IMR-90 (cell line): Measurements from ENCODE around the gene SMAD7. TPM values are rescaled to one million over a fixed set of nuclear protein-coding genes. Genes with fewer than 3 reads are reported as not detected.

Experiments
- ATAC-seq: fragments of 200-7000 bp; cut with Tn5 transposase; 2 replicates; pipeline ENCODE4 v1.9.1; 2020; ENCODE audit warnings: low read depth, mild to moderate bottlenecking, moderate library complexity
- BruUV-seq: library from RNA; stranded (reverse); fragments of 400-500 nt; replicated peaks from 2 replicates; lab custom pipeline; 2021; lab: Mats Ljungman, UMichigan
- CTCF ChIA-PET: fragments of 300-600 bp; formaldehyde crosslinking; extraction: SDS; loops from one replicate; lab custom pipeline; 2021; ENCODE audit warnings: antibody characterized with exemption; lab: Yijun Ruan, JAX
- POLR2A ChIA-PET: fragments of 300-600 bp; sonication (Branson Sonifier 250); formaldehyde crosslinking; loops from one replicate; lab custom pipeline; 2022; ENCODE audit warnings: antibody characterized with exemption; ENCODE audit not compliant: unreplicated experiment; lab: Charles Lee
- DNase-seq: peaks from one replicate; pipeline ENCODE4 v3.0.0; 2013
- H2AFZ ChIP-seq: replicated peaks from 2 replicates; pipeline ENCODE3; 2013; ENCODE audit warnings: low read length, mild to moderate bottlenecking; ENCODE audit not compliant: poor library complexity
- H2AK5ac ChIP-seq: 2 replicates; pipeline ENCODE4 v1.6.1; 2013; ENCODE audit warnings: low read depth, low read length, inconsistent platforms
- H2AK9ac ChIP-seq: replicated peaks from 2 replicates; pipeline ENCODE3; 2013; ENCODE audit warnings: mild to moderate bottlenecking, low read depth, low read length, moderate library complexity; ENCODE audit not compliant: poor library complexity
- H2BK120ac ChIP-seq: 2 replicates; pipeline ENCODE4 v1.6.1; 2013; ENCODE audit warnings: low read depth, low read length, inconsistent platforms
- H2BK15ac ChIP-seq: 3 replicates; pipeline ENCODE4 v1.6.1; 2013; ENCODE audit warnings: low read depth, low read length, inconsistent platforms
- H2BK20ac ChIP-seq: 2 replicates; pipeline ENCODE4 v1.6.1; 2013; ENCODE audit warnings: low read depth, mild to moderate bottlenecking, inconsistent platforms, low read length, moderate library complexity
- H2BK5ac ChIP-seq: 2 replicates; pipeline ENCODE4 v1.6.1; 2013; ENCODE audit warnings: mild to moderate bottlenecking, low read depth, low read length, inconsistent platforms; ENCODE audit not compliant: poor library complexity, severe bottlenecking
- H3K14ac ChIP-seq: replicated peaks from 2 replicates; pipeline ENCODE4 v1.6.1; 2013; ENCODE audit warnings: low read depth, low read length, inconsistent platforms
- H3K18ac ChIP-seq: 2 replicates; pipeline ENCODE4 v1.6.1; 2013; ENCODE audit warnings: low read depth, low read length, control low read depth
- H3K23ac ChIP-seq: 2 replicates; pipeline ENCODE4 v1.6.1; 2013; ENCODE audit warnings: low read depth, low read length, inconsistent platforms
- H3K27ac ChIP-seq: 2 replicates; pipeline ENCODE4 v1.5.1; 2013; ENCODE audit warnings: mild to moderate bottlenecking, control low read depth, low read length; ENCODE audit not compliant: insufficient read depth
- H3K27me3 ChIP-seq: 2 replicates; pipeline ENCODE4 v1.6.1; 2013; ENCODE audit warnings: low read length; ENCODE audit not compliant: control insufficient read depth, insufficient read depth
- H3K36me3 ChIP-seq: 2 replicates; pipeline ENCODE4 v1.6.1; 2013; ENCODE audit warnings: low read length, mixed read lengths; ENCODE audit not compliant: control insufficient read depth, insufficient read depth
- H3K4ac ChIP-seq: 2 replicates; pipeline ENCODE4 v1.6.1; 2013; ENCODE audit warnings: low read depth, low read length, inconsistent platforms
- H3K4me1 ChIP-seq: 2 replicates; pipeline ENCODE4 v1.6.1; 2013; ENCODE audit warnings: low read length, mixed read lengths; ENCODE audit not compliant: control insufficient read depth, insufficient read depth
- H3K4me2 ChIP-seq: 2 replicates; pipeline ENCODE4 v1.6.1; 2013; ENCODE audit warnings: low read depth, mild to moderate bottlenecking, control low read depth, low read length, moderate library complexity
- H3K4me3 ChIP-seq: 2 replicates; pipeline ENCODE4 v1.5.1; 2013; ENCODE audit warnings: low read depth, mild to moderate bottlenecking, control low read depth, low read length, moderate library complexity; ENCODE audit not compliant: insufficient read depth
- H3K56ac ChIP-seq: 2 replicates; pipeline ENCODE4 v1.6.1; 2013; ENCODE audit warnings: low read length, inconsistent platforms; ENCODE audit not compliant: insufficient read depth; ENCODE audit errors: extremely low read depth
- H3K79me1 ChIP-seq, 2 experiments: 2 replicates each; pipeline ENCODE4 v1.6.1; 2013; ENCODE audit warnings: low read length in 2 of 2, inconsistent platforms in 1 of 2, low read depth in 1 of 2
- H3K9ac ChIP-seq: 2 replicates; pipeline ENCODE4 v1.6.1; 2013; ENCODE audit warnings: low read depth, low read length, control low read depth
- H3K9me1 ChIP-seq: 2 replicates; pipeline ENCODE4 v1.6.1; 2013; ENCODE audit warnings: low read length, inconsistent platforms; ENCODE audit not compliant: insufficient read depth
- H3K9me3 ChIP-seq: 2 replicates; pipeline ENCODE4 v1.6.1; 2013; ENCODE audit warnings: low read length; ENCODE audit not compliant: control insufficient read depth, insufficient read depth
- H4K20me1 ChIP-seq: 2 replicates; pipeline ENCODE4 v1.6.1; 2013; ENCODE audit warnings: low read length, inconsistent platforms; ENCODE audit not compliant: insufficient read depth
- H4K5ac ChIP-seq: 2 replicates; pipeline ENCODE4 v1.6.1; 2013; ENCODE audit warnings: mild to moderate bottlenecking, low read depth, low read length, control low read depth
- H4K8ac ChIP-seq, 2 experiments: 2 replicates each; pipeline ENCODE4 v1.6.1; 2013; ENCODE audit warnings: low read depth in 2 of 2, low read length in 2 of 2, control low read depth in 1 of 2, inconsistent platforms in 1 of 2
- H4K91ac ChIP-seq: 2 replicates; pipeline ENCODE4 v1.6.1; 2013; ENCODE audit warnings: low read depth, low read length, inconsistent platforms; ENCODE audit not compliant: insufficient read depth
- BHLHE40 ChIP-seq: fragments of 150-350 bp; IDR thresholded peaks from 2 replicates; pipeline ENCODE4 v1.6.1; 2016; ENCODE audit warnings: mild to moderate bottlenecking, low read depth, low read length
- CEBPB ChIP-seq: IDR thresholded peaks from 2 replicates; pipeline ENCODE4 v1.6.1; 2012; ENCODE audit warnings: low read depth, low read length, improper control_type of control experiment
- CHD1 ChIP-seq: IDR thresholded peaks from 2 replicates; pipeline ENCODE4 v1.6.1; 2012; ENCODE audit warnings: low read depth, low read length, improper control_type of control experiment
- CTCF ChIP-seq: conservative IDR thresholded peaks from 2 replicates; pipeline ENCODE4 v1.5.1; 2012; ENCODE audit warnings: mild to moderate bottlenecking, low read depth, low read length, improper control_type of control experiment
- ELK1 ChIP-seq: fragments of 150-350 bp; IDR thresholded peaks from 2 replicates; pipeline ENCODE4 v1.6.1; 2016; ENCODE audit warnings: low read depth, mild to moderate bottlenecking, low read length, moderate library complexity, borderline replicate concordance
- FOS ChIP-seq: fragments of 150-350 bp; IDR thresholded peaks from 2 replicates; pipeline ENCODE4 v1.6.1; 2016; ENCODE audit warnings: low read depth, low read length
- MAZ ChIP-seq: IDR thresholded peaks from 2 replicates; pipeline ENCODE4 v1.6.1; 2012; ENCODE audit warnings: low read depth, mild to moderate bottlenecking, low read length, improper control_type of control experiment, moderate library complexity, borderline replicate concordance
- MXI1 ChIP-seq: IDR thresholded peaks from 2 replicates; pipeline ENCODE4 v1.6.1; 2012; ENCODE audit warnings: low read depth, mild to moderate bottlenecking, low read length, moderate library complexity, borderline replicate concordance
- NFE2L2 ChIP-seq: fragments of 150-350 bp; IDR thresholded peaks from 2 replicates; pipeline ENCODE4 v1.6.1; 2016; ENCODE audit warnings: low read depth, mild to moderate bottlenecking, low read length
- POLR2A ChIP-seq: IDR thresholded peaks from 2 replicates; pipeline ENCODE4 v1.6.1; 2012; ENCODE audit warnings: mild to moderate bottlenecking, low read depth, low read length
- RAD21 ChIP-seq: IDR thresholded peaks from 2 replicates; pipeline ENCODE4 v1.6.1; 2012; ENCODE audit warnings: low read length, improper control_type of control experiment
- RCOR1 ChIP-seq: IDR thresholded peaks from 2 replicates; pipeline ENCODE4 v1.6.1; 2012; ENCODE audit warnings: mild to moderate bottlenecking, low read length, improper control_type of control experiment; ENCODE audit not compliant: insufficient replicate concordance
- RFX5 ChIP-seq: IDR thresholded peaks from 2 replicates; pipeline ENCODE4 v1.8.0; 2012; ENCODE audit warnings: low read depth, mild to moderate bottlenecking, low read length, moderate library complexity
- SMC3 ChIP-seq: fragments of 150-350 bp; IDR thresholded peaks from 2 replicates; pipeline ENCODE4 v1.6.1; 2016; ENCODE audit warnings: low read depth, mild to moderate bottlenecking, antibody characterized with exemption, low read length, moderate library complexity
- USF2 ChIP-seq: fragments of 150-350 bp; IDR thresholded peaks from 2 replicates; pipeline ENCODE4 v1.6.1; 2017; ENCODE audit warnings: mild to moderate bottlenecking, antibody characterized with exemption, low read length, low read depth
- WGBS, 2 experiments: methylation state at CpG; one replicate each; pipeline versions ENCODE4 v1.1.5 to v1.1.7; 2013; ENCODE audit warnings: missing lambda C conversion rate in 2 of 2; ENCODE audit not compliant: insufficient read length in 1 of 2; ENCODE audit errors: extremely low coverage in 2 of 2; 5-methylcytosine and 5-hydroxymethylcytosine counted together
- dilution Hi-C: fragments of 300-500 bp; cut with HindIII; formaldehyde crosslinking; loops from one replicate; pipeline ENCODE4 v1.14.3; 2018; ENCODE audit warnings: low sequenced_read_pairs; ENCODE audit not compliant: unreplicated experiment
- in situ Hi-C: fragments of 300-500 bp; cut with MboI; formaldehyde crosslinking; loops from 3 replicates; pipeline ENCODE4 v1.14.3; 2019; ENCODE audit warnings: low sequenced_read_pairs, inconsistent platforms, mixed read lengths
- intact Hi-C: fragments of 100-400 bp; cut with micrococcal nuclease; formaldehyde crosslinking; loops from 2 replicates; pipeline ENCODE4 v1.10.0; 2022
- polyA plus RNA-seq, 3 experiments: library from polyadenylated mRNA; depleted of rRNA; stranded (reverse); fragments of >200 nt; gene quantifications; 2 replicates each; pipeline ENCODE4 v1.2.3, GENCODE V29; 2012; ENCODE audit warnings: low replicate concordance in 1 of 3
- total RNA-seq: library from RNA; depleted of rRNA; stranded (reverse); fragments of >200 nt; gene quantifications from 2 replicates; pipeline ENCODE4 v1.2.3, GENCODE V29; 2012

The SMAD7 gene
- total and polyA plus RNA-seq, 2 of the 4 experiments (the other 2 are of a cell fraction) = 15.8 to 17.6 TPM

- H2AK5ac ChIP-seq = peak overlapping the region; percentile 52
- H3K4ac ChIP-seq = peak overlapping the region; percentile 65
- DNase-seq (no peak), ATAC-seq (no peak)
- H3K9me3 ChIP-seq = no peaks in the 10 kb centered on the region
- H3K4me3 ChIP-seq = no peak overlapping the region
- H3K9ac ChIP-seq = peak overlapping the region; percentile 8; the same call in 1 of the 2 replicates
- ChIA-PET CTCF (no interaction called here), POLR2A (interaction anchor here (0.6 to 1.1 kb wide), 2 partner anchors 10 to 11 kb away, joined by 3 to 6 read pairs; no protein-coding TSS in a partner anchor)
- peaks cover 29% of the 10 kb centered on the region for H3K36me3 ChIP-seq
- BruUV-seq = no TSS peak
- H3K4me2 ChIP-seq = peak overlapping the region; percentile 71
- H4K91ac ChIP-seq = peak overlapping the region; percentile 81
- H2BK15ac ChIP-seq = peak overlapping the region; percentile 38; the same call in 1 of the 3 replicates
- H3K18ac ChIP-seq = 0 out of 2 replicates have a peak overlapping the region, but pooled peaks have one; percentile 8
- in situ Hi-C loops (loop anchor here (5.0 to 25.0 kb wide), 4 partner anchors 160 to 405 kb away; partner anchors contain the start of gene CTIF), dilution Hi-C loops (no loop called here), intact Hi-C loops (loop anchor here (5.0 kb wide), 1 partner anchor 115 kb away; no protein-coding TSS in a partner anchor)
- no peak overlapping the region for H2AFZ ChIP-seq
- peak overlapping the region; percentile 59 for H2BK120ac ChIP-seq
- H4K8ac ChIP-seq = peak overlapping the region; percentile 7 to 65; a peak in 2 of 4 replicates
- peak overlapping the region; percentile 37 for H2BK5ac ChIP-seq
- H2BK20ac ChIP-seq = peak overlapping the region; percentile 42
- peak overlapping the region; percentile 69 for H3K23ac ChIP-seq
- peak overlapping the region; percentile 21; the same call in 1 of the 2 replicates for H3K27ac ChIP-seq
- WGBS, 2 experiments = 58% methylated on average over 7 of the region's 8 CpGs; no CpG with 5 or more reads in 1 of the 2 experiments
- peaks cover 49% of the 10 kb centered on the region for H3K9me1 ChIP-seq
- H3K56ac ChIP-seq = peak overlapping the region; percentile 39; the same call in 1 of the 2 replicates
- H3K4me1 ChIP-seq = peaks cover 64% of the 10 kb centered on the region
- H3K14ac ChIP-seq = peak overlapping the region; percentile 21; the same call in 1 of the 2 replicates
- no peaks in the 10 kb centered on the region for H3K27me3 ChIP-seq
- peak overlapping the region; percentile 2; the same call in 1 of the 2 replicates for H4K5ac ChIP-seq
- H4K20me1 ChIP-seq = peaks cover 98% of the 10 kb centered on the region
- H2AK9ac ChIP-seq = no peak overlapping the region
- H3K79me1 ChIP-seq = peaks cover 4 to 87% of the 10 kb centered on the region in 2 experiments; a peak in 2 of 4 replicates
- TF ChIP-seq POLR2A = no peak
- TF ChIP-seq NFE2L2 = no peak
- TF ChIP-seq CHD1 = no peak
- no peak for TF ChIP-seq MAZ
- no peak for TF ChIP-seq MXI1
- no peak for TF ChIP-seq FOS
- no peak for TF ChIP-seq RFX5
- no peak for TF ChIP-seq CEBPB
- TF ChIP-seq CTCF = no peak
- TF ChIP-seq ELK1 = no peak
- TF ChIP-seq SMC3 = no peak
- TF ChIP-seq USF2 = no peak
- TF ChIP-seq RAD21 = no peak
- TF ChIP-seq RCOR1 = no peak
- TF ChIP-seq BHLHE40 = no peak
These were observed 8.7 kb downstream of the SMAD7 start for GRCh38 chr18:48942086-48942485.
